Stimulated activated CD8-positive, alpha-beta memory T cell treated with anti-CD3 and anti-CD28 coated beads, Interleukin-2, amount 100 ng/mL, for 1 hour (primary cell): Measurements from ENCODE around the gene HS3ST5.
"Not testable (repeated sequence)": the region's sequence is repeated elsewhere in the genome, so short reads cannot be mapped to it uniquely, and the experiment has no call there.

Experiments used
- DNase-seq, 2 donors: peaks; one replicate each; pipeline ENCODE4 v3.0.0-alpha.2; 2020; ENCODE audit warnings: low read depth in 2 of 2

Gene HS3ST5

GRCh38 chr6:114276783-114277182 lies 66.0 kb downstream of the HS3ST5 start:
- DNase-seq: no peak

DNA sequence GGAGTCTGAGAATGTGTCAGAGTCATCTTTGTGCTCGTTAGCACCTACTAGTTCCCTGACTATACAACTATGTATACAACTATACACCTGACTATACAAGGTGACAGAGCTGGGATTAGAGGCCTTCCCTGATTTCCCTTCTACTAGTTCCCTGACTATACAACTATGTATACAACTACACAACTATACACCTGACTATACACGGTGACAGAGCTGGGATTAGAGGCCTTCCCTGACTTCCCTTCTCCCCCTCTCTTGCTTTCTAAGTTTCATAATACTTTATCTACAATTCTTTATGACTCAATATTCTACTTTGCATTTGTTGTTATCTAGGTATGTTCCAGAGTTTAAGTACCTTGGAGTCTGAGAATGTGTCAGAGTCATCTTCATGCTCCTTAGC lies 68.0 kb downstream of the HS3ST5 start:
- no peak for DNase-seq

- DNase-seq: no peak
Observed at GRCh38 chr6:114272582-114272981, 70.2 kb downstream of the HS3ST5 start.

DNA sequence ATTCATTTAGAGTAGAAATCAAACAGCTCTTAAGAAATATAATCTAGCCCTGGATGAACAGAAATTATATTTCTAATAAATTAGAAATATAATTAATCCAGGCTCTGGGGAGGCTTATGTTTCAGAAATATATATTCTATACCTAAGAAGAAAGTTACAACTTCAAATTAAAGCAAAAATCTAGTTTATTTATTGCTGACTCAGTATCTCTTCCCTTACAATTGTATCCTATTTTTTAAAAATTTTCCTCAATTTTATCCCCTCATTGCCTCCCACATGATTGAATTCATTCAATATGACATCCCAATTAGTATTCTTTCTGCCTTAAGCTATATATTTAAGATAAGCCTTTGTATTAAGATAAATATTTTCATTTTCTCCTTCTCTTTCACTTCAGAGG lies 71.4 kb downstream of the HS3ST5 start:
- no peak for DNase-seq

GRCh38 chr6:114267897-114268296 lies 74.9 kb downstream of the HS3ST5 start:
- no peak for DNase-seq

DNA sequence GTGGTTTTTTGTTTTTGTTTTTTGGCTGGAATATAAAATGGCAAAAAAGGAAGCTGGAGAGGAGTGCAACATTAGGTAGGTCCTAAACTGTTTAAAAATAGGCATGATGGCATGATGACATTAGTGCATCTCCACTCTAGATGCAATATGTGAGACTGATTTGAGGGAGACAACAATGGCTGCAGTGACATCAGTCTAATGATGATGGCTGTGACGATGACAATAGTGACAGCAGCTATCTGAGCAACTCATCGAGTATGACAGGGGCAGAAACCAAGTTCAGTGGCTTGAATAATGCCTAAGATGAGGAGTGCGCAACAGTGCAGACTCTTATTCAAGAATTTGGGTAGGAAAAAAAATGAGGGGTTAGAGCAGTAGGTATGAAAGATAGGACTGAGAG lies 82.0 kb downstream of the HS3ST5 start:
- no peak for DNase-seq

DNA sequence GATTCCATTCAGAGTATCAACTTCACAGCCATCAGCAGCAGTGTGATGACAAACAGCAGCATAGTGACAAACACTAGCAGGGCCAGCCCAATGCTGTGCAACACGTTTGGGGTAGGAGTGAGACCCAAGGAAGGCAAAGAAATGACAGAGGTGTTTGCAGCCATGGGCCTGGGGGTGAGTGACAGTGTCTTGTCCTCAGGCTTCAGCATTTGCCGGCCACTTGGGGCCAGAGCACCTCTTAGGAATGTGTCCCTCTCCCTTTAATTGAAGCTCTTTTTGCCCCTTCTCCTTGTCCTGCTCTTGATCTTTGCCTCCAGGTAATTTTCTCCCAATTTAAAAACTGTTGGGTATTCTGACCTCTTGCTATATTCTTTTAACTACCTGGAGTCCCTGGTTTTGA lies 84.4 kb downstream of the HS3ST5 start:
- no peak for DNase-seq

DNA sequence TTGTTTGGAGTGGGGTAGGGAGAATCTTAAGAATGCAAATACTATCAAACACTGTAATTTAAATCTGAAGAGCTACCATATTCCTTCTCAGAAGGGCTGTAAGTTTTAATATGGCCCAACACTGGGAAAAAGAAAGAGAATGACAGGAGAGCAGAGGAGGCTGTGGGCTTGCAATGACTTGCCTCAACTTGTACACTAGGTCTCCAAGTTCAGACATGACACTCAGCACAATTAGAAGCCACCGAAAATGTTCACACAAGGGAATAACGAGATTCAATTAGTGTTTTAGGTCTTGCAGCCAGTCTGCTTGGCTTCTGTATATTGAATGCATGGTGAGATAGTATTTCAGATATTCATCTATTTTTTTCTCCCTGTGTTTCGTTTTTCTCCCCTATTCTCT lies 89.4 kb downstream of the HS3ST5 start:
- DNase-seq: no peak

DNA sequence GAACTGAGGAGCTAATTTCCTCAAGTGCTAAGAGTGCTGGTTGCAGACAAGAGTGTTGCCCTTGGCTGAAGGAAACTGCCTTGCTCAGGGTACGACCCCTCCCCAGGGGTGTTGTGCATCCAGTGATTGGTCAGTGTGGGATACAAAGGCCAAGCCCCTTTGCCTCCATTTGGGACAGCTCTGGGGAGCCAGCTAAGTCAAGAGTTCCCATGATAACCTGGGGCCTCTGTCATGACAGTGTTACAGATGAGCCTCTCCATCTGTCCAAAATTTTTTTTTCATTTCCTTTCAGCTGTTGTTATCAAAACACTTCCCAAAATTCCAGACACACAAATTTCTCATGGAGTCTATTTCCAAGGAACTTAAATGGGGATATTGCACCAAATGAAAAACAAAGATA lies 93.3 kb downstream of the HS3ST5 start:
- DNase-seq: no peak

- DNase-seq: no peak
Observed at GRCh38 chr6:114247101-114247500, 95.7 kb downstream of the HS3ST5 start.

- no peak for DNase-seq
Observed at GRCh38 chr6:114240796-114241195, 102.0 kb downstream of the HS3ST5 start.

- no peak for DNase-seq
Observed at GRCh38 chr6:114228675-114229074, 114.1 kb downstream of the HS3ST5 start.

DNA sequence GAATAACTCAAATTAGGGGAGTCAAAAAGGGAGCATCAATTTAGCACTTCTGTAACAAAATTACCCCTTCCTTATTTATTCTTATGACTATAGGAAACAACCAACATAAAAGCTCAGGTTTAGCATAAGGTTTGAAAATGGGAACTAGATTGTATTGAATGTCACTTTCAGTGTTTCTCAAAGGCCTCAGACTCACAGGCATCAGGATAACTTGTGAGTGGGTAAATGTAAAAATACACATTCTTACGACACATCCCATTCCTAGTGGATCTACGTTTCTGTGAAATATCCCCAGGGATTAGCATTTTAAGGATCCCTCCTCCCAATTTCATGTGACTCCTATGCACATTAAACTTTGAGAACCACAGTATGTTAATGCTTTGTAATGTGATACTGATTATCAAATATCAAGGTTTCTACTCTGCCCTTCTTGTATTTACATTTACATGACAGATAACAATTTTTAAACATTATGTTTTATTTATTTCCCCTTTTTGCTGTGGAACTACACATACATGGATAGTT lies 114.8 kb downstream of the HS3ST5 start:
- no peak for DNase-seq

GRCh38 chr6:114220241-114220640 lies 122.6 kb downstream of the HS3ST5 start:
- DNase-seq: no peak

- no peak for DNase-seq
Observed at GRCh38 chr6:114218437-114219340, 124.1 kb downstream of the HS3ST5 start.

GRCh38 chr6:114217996-114218395 lies 124.8 kb downstream of the HS3ST5 start:
- DNase-seq: not testable (repeated sequence)

GRCh38 chr6:114216789-114217467 lies 125.9 kb downstream of the HS3ST5 start:
- no peak for DNase-seq

DNA sequence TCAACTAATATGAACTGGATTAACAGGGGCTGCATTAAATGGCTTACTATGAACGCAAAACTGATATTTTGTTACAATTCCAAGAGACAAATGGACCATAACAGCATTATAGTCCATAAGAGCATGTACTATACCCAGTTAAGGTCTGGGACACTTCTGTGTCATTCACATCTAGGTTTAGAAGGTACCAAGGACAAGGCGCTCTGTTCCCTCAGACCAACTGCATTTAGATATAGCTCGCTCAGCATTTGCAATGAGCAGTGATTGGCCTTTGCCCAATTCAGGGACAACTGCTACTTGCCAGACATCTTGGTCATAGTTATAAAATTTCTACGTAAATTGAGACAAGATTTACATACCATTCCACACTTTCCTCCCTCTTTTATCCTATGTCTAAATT lies 132.4 kb downstream of the HS3ST5 start:
- no peak for DNase-seq

DNA sequence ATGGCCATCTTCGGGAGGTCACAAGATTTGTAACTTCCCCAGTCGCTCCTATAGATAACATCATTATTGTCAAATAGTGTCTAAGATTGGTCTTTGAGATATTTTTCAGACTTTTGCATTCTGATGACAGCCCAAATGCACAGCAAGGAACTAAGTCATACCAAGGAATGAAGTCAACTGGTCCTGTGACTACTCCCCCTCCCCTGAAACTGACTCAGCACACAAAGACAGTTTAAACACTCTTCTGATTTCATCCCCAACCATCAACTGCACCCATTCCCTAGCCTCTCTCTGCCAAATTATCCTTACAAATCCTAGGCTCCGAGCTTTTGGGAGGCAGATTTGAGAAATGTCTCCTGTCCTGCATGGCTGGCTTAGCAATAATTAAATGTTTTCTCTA lies 139.4 kb downstream of the HS3ST5 start:
- no peak for DNase-seq

GRCh38 chr6:114202389-114202788 lies 140.4 kb downstream of the HS3ST5 start:
- no peak for DNase-seq

- DNase-seq: no peak
Observed at GRCh38 chr6:114200891-114201290, 141.9 kb downstream of the HS3ST5 start.

GRCh38 chr6:114195631-114196403 lies 147.0 kb downstream of the HS3ST5 start:
- no peak for DNase-seq
